Measurements from ENCODE around the gene MCM7. TPM values are rescaled to one million over a fixed set of nuclear protein-coding genes. Genes with fewer than 3 reads are reported as not detected.

Gene MCM7
- total and polyA plus RNA-seq, 2 donors, result 44.6 to 62.5 TPM

DNA sequence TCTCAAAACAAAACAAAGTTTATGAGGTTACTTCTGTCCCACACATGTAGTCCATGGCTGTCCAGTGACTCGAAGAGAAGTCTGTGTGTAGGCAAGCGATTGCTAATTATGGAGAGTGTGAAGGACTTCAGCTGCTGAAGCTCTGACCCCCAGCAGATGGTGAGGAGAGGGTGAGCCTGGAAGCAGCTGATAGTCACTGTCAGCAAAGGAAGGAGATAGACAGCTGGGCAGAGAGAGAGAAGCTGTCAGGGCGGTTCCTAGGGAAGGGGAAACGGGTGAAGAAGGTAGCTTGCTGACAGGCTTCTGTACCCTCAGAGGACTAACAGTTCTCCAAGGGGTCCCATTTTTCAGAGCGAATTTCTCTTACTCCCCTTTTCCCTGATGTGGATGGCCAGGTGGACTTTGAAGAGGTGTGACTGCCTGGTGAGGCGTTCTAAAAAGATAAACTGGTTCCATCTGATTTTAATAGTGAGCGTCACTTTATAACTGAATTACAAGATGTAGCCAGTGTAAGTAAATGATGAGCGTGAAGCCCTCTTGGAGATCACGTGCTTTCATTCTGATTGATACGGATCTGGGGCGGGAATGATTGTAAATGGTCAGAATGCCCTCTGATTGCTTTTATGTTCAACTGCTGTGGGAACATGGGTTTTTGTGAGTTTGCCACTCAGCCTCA is 39.5 kb downstream of the MCM7 start:
- no peak for DNase-seq (ENCODE audit: extremely low spot score)
- Histone ChIP-seq H3K4me1 (ENCODE audit: insufficient read depth) (peaks cover 2% of the 10 kb centered on the region), H3K4me3 (ENCODE audit: low read depth, low read length) (no peak overlapping the region), H3K27ac (ENCODE audit: low read depth) (no peak overlapping the region), H3K36me3 (ENCODE audit: insufficient read depth) (peaks cover 3% of the 10 kb centered on the region)
- WGBS, result 96% methylated on average over 11 of the region's 11 CpGs

DNA sequence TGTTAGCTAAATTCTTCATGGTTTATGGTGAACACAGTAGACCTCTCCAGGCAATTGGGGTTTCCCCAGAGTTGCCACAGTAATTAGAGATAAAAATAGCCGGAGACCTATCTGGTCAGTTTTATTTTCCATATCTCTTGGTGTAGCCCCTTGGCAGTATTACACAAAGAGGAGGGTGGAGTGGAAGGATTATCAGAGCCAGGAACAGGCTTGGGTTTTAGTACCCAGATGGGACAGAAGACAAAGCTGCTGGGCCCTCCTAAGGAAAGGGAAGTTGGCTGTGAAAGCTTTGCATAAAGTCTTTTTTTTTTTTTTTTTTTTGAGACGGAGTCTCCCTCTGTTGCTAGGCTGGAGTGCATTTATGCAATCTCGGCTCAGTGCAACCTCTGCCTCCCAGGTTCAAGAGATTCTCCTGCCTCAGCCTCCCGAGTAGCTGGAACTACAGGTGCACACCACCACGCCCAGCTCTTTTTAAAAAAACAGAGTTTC is 41.9 kb downstream of the MCM7 start:
- H3K36me3 ChIP-seq (ENCODE audit: insufficient read depth), result no peaks in the 10 kb centered on the region
- no peak overlapping the region for H3K27ac ChIP-seq (ENCODE audit: low read depth)
- WGBS, result 93% methylated on average over 5 of the region's 5 CpGs
- no peaks in the 10 kb centered on the region for H3K4me1 ChIP-seq (ENCODE audit: insufficient read depth)
- DNase-seq (ENCODE audit: extremely low spot score), result no peak
- no peak overlapping the region for H3K4me3 ChIP-seq (ENCODE audit: low read depth, low read length)

DNA sequence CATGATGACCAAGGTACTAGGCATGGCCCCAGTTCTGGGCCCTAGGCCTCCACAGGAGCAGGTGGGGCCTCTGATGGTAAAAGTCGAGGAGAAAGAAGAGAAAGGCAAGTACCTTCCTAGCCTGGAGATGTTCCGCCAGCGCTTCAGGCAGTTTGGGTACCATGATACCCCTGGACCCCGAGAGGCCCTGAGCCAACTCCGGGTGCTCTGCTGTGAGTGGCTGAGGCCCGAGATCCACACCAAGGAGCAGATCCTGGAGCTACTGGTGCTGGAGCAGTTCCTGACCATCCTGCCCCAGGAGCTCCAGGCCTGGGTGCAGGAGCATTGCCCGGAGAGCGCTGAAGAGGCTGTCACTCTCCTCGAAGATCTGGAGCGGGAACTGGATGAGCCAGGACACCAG is 44.2 kb downstream of the MCM7 start:
- no peak overlapping the region for H3K4me3 ChIP-seq (ENCODE audit: low read depth, low read length)
- 95% methylated on average over 10 of the region's 10 CpGs for WGBS
- no peaks in the 10 kb centered on the region for H3K4me1 ChIP-seq (ENCODE audit: insufficient read depth)
- no peak overlapping the region for H3K27ac ChIP-seq (ENCODE audit: low read depth)
- no peak for DNase-seq (ENCODE audit: extremely low spot score)
- H3K36me3 ChIP-seq (ENCODE audit: insufficient read depth), result no peaks in the 10 kb centered on the region

DNA sequence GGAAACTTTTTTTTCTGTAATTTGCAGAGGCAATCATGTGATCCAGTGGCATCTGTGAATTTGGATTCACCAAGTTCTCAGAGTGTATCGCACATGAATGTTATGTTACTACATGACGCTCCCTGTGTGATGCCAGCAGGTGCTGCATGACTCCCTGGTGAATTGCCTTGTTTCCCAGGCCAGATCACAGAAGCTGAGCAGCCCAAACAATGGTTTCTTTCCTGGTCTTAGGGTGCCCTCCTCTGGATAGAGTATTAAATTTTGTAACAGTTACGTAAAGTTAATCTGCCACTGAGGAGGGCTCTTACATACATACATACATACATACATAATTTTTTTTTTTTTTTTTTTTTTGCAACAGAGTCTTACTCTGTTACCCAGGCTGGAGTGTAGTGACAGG is 48.0 kb downstream of the MCM7 start:
- Histone ChIP-seq H3K4me3 (ENCODE audit: low read depth, low read length) (no peak overlapping the region), H3K27ac (ENCODE audit: low read depth) (no peak overlapping the region), H3K4me1 (ENCODE audit: insufficient read depth) (no peaks in the 10 kb centered on the region), H3K36me3 (ENCODE audit: insufficient read depth) (no peaks in the 10 kb centered on the region)
- WGBS, result 56% methylated on average over 3 of the region's 3 CpGs
- DNase-seq (ENCODE audit: extremely low spot score), result peak; percentile 31

DNA sequence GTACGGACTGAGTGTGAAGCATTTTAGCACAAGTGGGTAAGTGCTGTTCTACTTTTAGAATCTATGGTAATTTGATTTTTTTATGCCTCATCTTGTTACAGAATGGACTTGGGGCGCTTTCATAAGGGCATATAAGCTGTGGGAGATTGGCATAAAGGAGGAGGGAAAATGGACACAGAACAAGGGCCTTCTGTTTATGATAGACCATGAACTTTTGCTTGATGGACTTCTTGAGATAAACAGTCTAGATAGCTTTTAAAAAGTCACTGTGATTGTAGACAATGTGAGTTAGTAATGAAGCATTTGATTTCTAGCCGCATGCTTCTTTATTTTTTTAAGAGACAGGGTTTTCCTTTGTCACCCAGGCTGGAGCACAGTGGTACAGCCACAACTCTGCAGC is 49.6 kb downstream of the MCM7 start:
- Histone ChIP-seq H3K27ac (ENCODE audit: low read depth) (no peak overlapping the region), H3K4me3 (ENCODE audit: low read depth, low read length) (no peak overlapping the region), H3K4me1 (ENCODE audit: insufficient read depth) (no peaks in the 10 kb centered on the region), H3K36me3 (ENCODE audit: insufficient read depth) (no peaks in the 10 kb centered on the region)
- no peak for DNase-seq (ENCODE audit: extremely low spot score)
- WGBS, result 87% methylated on average over 3 of the region's 3 CpGs

DNA sequence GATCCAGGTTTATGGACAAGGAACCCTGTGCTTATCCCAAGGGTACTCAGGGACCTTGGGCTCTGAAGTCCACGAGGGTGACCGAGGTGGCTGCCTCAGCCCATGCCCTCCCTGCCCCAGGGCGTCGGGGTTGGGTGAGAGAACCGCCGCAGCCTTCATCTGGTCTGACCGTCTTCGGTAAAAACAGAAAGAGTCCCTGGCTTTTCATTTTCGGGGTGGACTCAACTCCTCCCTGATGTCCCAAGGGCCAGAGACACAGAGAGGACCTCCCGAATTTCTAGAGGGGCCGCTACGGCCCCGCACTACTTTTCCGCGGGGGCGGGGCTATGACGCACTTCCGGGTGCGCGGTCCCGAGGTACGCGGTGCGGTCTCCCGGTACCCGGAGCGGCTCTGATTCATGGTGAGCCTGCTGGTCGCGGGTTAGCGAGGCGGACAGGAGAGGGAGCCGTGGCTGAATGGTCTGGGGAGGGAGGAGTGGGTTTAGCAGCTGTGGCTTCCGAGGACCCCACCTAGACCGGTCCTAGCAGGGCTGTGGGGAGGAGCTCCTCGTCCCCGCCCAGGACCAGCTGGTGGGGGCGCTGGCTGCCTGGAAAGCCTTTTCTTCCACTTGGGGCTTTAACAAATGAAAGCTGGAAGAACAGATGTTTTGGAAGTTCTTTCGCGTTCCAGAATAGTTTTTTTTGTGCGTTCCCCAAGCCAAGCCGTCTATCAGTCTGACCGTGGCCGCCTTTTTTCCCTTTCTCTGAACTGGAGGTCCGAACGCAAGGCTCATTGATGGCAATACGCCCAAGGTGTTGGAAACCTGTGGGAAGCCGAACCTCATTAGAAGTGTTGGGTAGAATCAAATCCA is 51.5 kb downstream of the MCM7 start, which contains the start of gene ZSCAN21:
Gene ZSCAN21, plus strand, starts transcription at position 334 of the 851 bp plus-strand sequence. CDS start 7,233 bp downstream, outside the sequence.
- Histone ChIP-seq H3K27ac (ENCODE audit: low read depth) (peak within 1 kb of the TSS; percentile 99), H3K4me1 (ENCODE audit: insufficient read depth) (no peaks in the 10 kb centered on the region), H3K36me3 (ENCODE audit: insufficient read depth) (no peaks in the 10 kb centered on the region), H3K4me3 (ENCODE audit: low read depth, low read length) (peak within 1 kb of the TSS; percentile 50)
- DNase-seq (ENCODE audit: extremely low spot score), result peak; percentile 68
- WGBS, result under 1% methylated on average over 47 of the region's 47 CpGs

DNA sequence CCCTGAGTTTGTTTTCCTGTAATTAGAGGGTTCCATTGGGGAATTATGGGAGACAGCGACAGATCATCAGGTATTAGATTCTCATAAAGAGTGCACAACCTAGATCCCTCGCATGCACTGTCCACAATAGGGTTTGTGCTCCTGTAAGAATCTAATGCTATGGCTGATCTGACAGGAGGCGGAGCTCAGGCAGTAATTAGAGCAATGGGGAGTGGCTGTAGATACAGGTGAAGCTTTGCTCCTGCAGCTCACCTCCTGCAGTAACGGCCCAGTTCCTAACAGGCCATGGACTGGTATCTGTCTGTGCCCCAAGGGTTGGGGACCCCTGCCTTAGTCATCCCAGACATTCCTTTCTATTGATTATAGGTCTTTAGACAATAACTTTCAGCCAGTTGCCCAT is 52.5 kb downstream of the MCM7 start:
- Histone ChIP-seq H3K4me1 (ENCODE audit: insufficient read depth) (no peaks in the 10 kb centered on the region), H3K4me3 (ENCODE audit: low read depth, low read length) (no peak overlapping the region), H3K36me3 (ENCODE audit: insufficient read depth) (no peaks in the 10 kb centered on the region), H3K27ac (ENCODE audit: low read depth) (no peak overlapping the region)
- DNase-seq (ENCODE audit: extremely low spot score), result no peak
- 92% methylated on average over 4 of the region's 4 CpGs for WGBS

DNA sequence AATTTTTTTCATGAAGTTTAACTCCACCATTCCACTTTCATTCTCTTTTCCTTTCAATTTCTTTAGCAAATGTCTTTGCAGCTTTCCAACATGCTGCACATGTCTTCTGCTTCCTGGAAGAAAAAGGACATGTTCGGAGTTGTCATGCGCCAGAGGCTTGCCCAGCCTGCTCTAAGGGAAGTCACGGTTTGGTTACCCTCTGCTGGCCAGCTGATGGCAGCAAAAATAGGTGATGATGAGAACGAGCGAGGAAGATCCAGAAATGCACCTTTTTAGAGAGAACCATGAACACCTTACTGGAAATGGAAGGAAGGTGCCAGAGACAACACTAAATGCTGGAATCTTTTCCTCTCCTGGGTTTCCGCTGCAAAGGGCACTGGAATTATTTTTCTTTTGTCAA is 56.5 kb downstream of the MCM7 start:
- no peak for DNase-seq (ENCODE audit: extremely low spot score)
- WGBS, result 65% methylated on average over 6 of the region's 6 CpGs
- H3K36me3 ChIP-seq (ENCODE audit: insufficient read depth), result no peaks in the 10 kb centered on the region

More for the DNA sequence above, 56.5 kb downstream of the MCM7 start:
- Histone ChIP-seq H3K4me3 (ENCODE audit: low read depth, low read length) (no peak overlapping the region), H3K4me1 (ENCODE audit: insufficient read depth) (no peaks in the 10 kb centered on the region), H3K27ac (ENCODE audit: low read depth) (no peak overlapping the region)

Small RNA genes lying within 50 kb of the gene (small RNA-seq; reads per million reads assigned to genes)
- gene MIR106B, result 114 reads per million, percentile 97 among the genes with 10 or more reads in this experiment
- gene MIR25, result 1,456 reads per million, percentile 99 among the genes with 10 or more reads in this experiment
- 361 reads per million, percentile 98 among the genes with 10 or more reads in this experiment for gene MIR93

Other genes starting within 250 kb of the MCM7 start
- gene OR2AE1, start 224.4 kb downstream of the MCM7 start, total RNA-seq, result not detected
- 0.13 TPM for gene OR2AE1, start 224.4 kb downstream of the MCM7 start, polyA plus RNA-seq
- 27.9 TPM for gene TRIM4, start 181.9 kb downstream of the MCM7 start, total RNA-seq
- 30.2 TPM for gene TRIM4, start 181.9 kb downstream of the MCM7 start, polyA plus RNA-seq
- gene GJC3, start 171.8 kb downstream of the MCM7 start, total RNA-seq, result not detected
- 0.14 TPM for gene GJC3, start 171.8 kb downstream of the MCM7 start, polyA plus RNA-seq
- gene AZGP1, start 125.4 kb downstream of the MCM7 start, total RNA-seq, result 1.9 TPM
- 9.3 TPM for gene AZGP1, start 125.4 kb downstream of the MCM7 start, polyA plus RNA-seq
- 51.5 TPM for gene ZKSCAN1, start 85.8 kb downstream of the MCM7 start, total RNA-seq
- gene ZKSCAN1, start 85.8 kb downstream of the MCM7 start, polyA plus RNA-seq, result 14.3 TPM
- gene ZSCAN21, start 51.6 kb downstream of the MCM7 start, total RNA-seq, result 10.4 TPM
- 11.6 TPM for gene ZSCAN21, start 51.6 kb downstream of the MCM7 start, polyA plus RNA-seq
- gene ZNF3, start 19.7 kb downstream of the MCM7 start, total RNA-seq, result 38.3 TPM
- 17.4 TPM for gene ZNF3, start 19.7 kb downstream of the MCM7 start, polyA plus RNA-seq
- gene COPS6, start 12.4 kb downstream of the MCM7 start, total RNA-seq, result 36.1 TPM
- gene COPS6, start 12.4 kb downstream of the MCM7 start, polyA plus RNA-seq, result 160 TPM
- 13.9 TPM for gene AP4M1, start 246 bp upstream of the MCM7 start, total RNA-seq
- 23.9 TPM for gene AP4M1, start 246 bp upstream of the MCM7 start, polyA plus RNA-seq
- gene TAF6, start 18.0 kb upstream of the MCM7 start, total RNA-seq, result 20.6 TPM
- 55.4 TPM for gene TAF6, start 18.0 kb upstream of the MCM7 start, polyA plus RNA-seq
- gene CNPY4, start 18.2 kb upstream of the MCM7 start, total RNA-seq, result 34.5 TPM
- gene CNPY4, start 18.2 kb upstream of the MCM7 start, polyA plus RNA-seq, result 26.1 TPM
- 1.3 TPM for gene MBLAC1, start 25.6 kb upstream of the MCM7 start, total RNA-seq
- 4.7 TPM for gene MBLAC1, start 25.6 kb upstream of the MCM7 start, polyA plus RNA-seq
- gene LAMTOR4, start 47.5 kb upstream of the MCM7 start, total RNA-seq, result 36.3 TPM
- gene LAMTOR4, start 47.5 kb upstream of the MCM7 start, polyA plus RNA-seq, result 251 TPM
- gene TRAPPC14, start 57.3 kb upstream of the MCM7 start, total RNA-seq, result 5.4 TPM
- gene TRAPPC14, start 57.3 kb upstream of the MCM7 start, polyA plus RNA-seq, result 11.6 TPM
- gene GAL3ST4, start 67.2 kb upstream of the MCM7 start, total RNA-seq, result 6.5 TPM
- 9.8 TPM for gene GAL3ST4, start 67.2 kb upstream of the MCM7 start, polyA plus RNA-seq
- 3.7 TPM for gene GPC2, start 76.0 kb upstream of the MCM7 start, total RNA-seq
- gene GPC2, start 76.0 kb upstream of the MCM7 start, polyA plus RNA-seq, result 0.80 TPM
- gene STAG3, start 76.5 kb upstream of the MCM7 start, total RNA-seq, result 0.90 TPM
- 0.61 TPM for gene STAG3, start 76.5 kb upstream of the MCM7 start, polyA plus RNA-seq
- 0.21 TPM for gene PVRIG, start 118.6 kb upstream of the MCM7 start, total RNA-seq
- 0.77 TPM for gene PVRIG, start 118.6 kb upstream of the MCM7 start, polyA plus RNA-seq
- gene SPDYE3, start 206.3 kb upstream of the MCM7 start, total RNA-seq, result not detected
- gene SPDYE3, start 206.3 kb upstream of the MCM7 start, polyA plus RNA-seq, result 0.10 TPM